Activated B cell treated with CpG ODN at 0.5 μM for 24 hours (primary cell): ENCODE measurements around the gene PCTP. TPM values are rescaled to one million over a fixed set of nuclear protein-coding genes. Genes with fewer than 3 reads are reported as not detected.

Source experiments
- ATAC-seq: fragments of 200-7000 bp; cut with Tn5 transposase; one replicate; pipeline ENCODE4 v1.10.0; 2021; ENCODE audit warnings: low read depth, mild to moderate bottlenecking, moderate library complexity
- CTCF ChIA-PET: fragments of 350-600 bp; sonication (Branson Sonifier 250); formaldehyde crosslinking; loops from one replicate; lab custom pipeline; 2021; ENCODE audit warnings: antibody characterized with exemption; lab: Charles Lee
- POLR2A ChIA-PET: fragments of 350-600 bp; sonication (Branson Sonifier 250); formaldehyde crosslinking; loops from one replicate; lab custom pipeline; 2021; ENCODE audit warnings: antibody characterized with exemption; lab: Charles Lee
- DNase-seq: peaks from one replicate; pipeline ENCODE4 v3.0.0; 2022
- H3K27ac Mint-ChIP-seq: one replicate; pipeline ENCODE4 v1.8.0; 2020; ENCODE audit warnings: mixed read lengths
- H3K27me3 Mint-ChIP-seq: one replicate; pipeline ENCODE4 v1.8.0; 2021; ENCODE audit warnings: mixed read lengths
- H3K36me3 Mint-ChIP-seq: one replicate; pipeline ENCODE4 v1.8.0; 2021; ENCODE audit warnings: low read depth, mixed read lengths
- H3K4me1 Mint-ChIP-seq: one replicate; pipeline ENCODE4 v1.8.0; 2021; ENCODE audit warnings: mixed read lengths
- H3K4me3 Mint-ChIP-seq: one replicate; pipeline ENCODE4 v1.8.0; 2020; ENCODE audit warnings: mild to moderate bottlenecking, mixed read lengths
- H3K9me3 Mint-ChIP-seq: one replicate; pipeline ENCODE4 v1.8.0; 2020; ENCODE audit warnings: mixed read lengths
- intact Hi-C: fragments of 100-400 bp; cut with micrococcal nuclease; formaldehyde crosslinking; loops from one replicate; pipeline ENCODE4 v1.15.1; 2024
- total RNA-seq: library from RNA; stranded (reverse); gene quantifications from 2 replicates; pipeline ENCODE4 v1.2.3, GENCODE V29; 2022
- TF ChIP-seq, protein P1 (sequence below): fragments of 200-600 bp; IDR thresholded peaks from one replicate; pipeline ENCODE4 v1.8.0; 2022; ENCODE audit warnings: antibody characterized with exemption, mild to moderate bottlenecking

Gene PCTP
- total RNA-seq, 1 donor from 2014 or later: 9.0 TPM

DNA sequence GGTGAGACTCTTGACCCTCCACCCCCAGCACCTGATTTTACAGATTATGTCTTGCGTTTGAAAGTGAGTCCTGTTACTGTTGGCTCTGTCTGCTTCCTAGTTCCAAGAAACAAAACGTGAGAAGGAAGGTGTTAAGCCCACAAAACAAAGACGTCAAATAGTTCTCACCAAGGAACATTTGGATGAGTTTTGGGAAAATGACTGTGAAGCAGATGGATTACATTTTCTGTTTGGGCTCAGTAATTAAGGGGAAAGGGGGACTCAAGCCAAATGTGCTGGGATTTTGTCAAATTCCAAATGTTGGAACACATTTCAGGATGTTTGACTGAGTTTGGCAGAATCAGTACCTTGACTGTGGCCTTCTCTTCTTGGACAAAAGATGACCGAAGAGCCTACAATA lies 71.2 kb downstream of the PCTP start:
- no peak for ATAC-seq
- POLR2A ChIA-PET: no interaction called here
- Mint-ChIP-seq H3K36me3 (no peaks in the 10 kb centered on the region), H3K4me3 (no peak overlapping the region), H3K4me1 (peaks cover 8% of the 10 kb centered on the region), H3K27ac (no peak overlapping the region), H3K27me3 (peaks cover 4% of the 10 kb centered on the region), H3K9me3 (peaks cover 4% of the 10 kb centered on the region)
- intact Hi-C loops: loop anchor here (10.0 kb wide), 1 partner anchor 63 kb away; no protein-coding TSS in a partner anchor
- no peak for DNase-seq
- CTCF ChIA-PET: no interaction called here
- TF ChIP-seq, protein P1, sequence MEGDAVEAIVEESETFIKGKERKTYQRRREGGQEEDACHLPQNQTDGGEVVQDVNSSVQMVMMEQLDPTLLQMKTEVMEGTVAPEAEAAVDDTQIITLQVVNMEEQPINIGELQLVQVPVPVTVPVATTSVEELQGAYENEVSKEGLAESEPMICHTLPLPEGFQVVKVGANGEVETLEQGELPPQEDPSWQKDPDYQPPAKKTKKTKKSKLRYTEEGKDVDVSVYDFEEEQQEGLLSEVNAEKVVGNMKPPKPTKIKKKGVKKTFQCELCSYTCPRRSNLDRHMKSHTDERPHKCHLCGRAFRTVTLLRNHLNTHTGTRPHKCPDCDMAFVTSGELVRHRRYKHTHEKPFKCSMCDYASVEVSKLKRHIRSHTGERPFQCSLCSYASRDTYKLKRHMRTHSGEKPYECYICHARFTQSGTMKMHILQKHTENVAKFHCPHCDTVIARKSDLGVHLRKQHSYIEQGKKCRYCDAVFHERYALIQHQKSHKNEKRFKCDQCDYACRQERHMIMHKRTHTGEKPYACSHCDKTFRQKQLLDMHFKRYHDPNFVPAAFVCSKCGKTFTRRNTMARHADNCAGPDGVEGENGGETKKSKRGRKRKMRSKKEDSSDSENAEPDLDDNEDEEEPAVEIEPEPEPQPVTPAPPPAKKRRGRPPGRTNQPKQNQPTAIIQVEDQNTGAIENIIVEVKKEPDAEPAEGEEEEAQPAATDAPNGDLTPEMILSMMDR: no peak

DNA sequence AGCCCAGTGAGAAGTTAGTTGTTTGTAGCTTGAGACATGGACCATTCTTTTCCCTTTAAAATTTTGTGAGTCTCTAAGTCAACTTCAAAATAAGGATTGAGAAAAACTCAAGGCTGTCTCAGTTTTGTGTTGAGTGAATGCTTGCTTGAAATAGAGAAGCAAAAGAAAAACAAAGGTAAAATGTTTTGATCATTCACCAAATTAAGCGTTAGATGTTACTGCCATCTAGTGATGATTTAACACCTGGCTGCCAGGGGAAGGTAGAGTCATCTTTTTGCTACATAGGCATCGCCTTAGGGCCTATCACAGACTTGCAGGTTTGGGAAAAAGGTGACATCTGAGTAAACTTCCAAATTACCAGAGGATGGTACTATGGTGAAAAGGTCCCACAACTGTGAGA lies 74.4 kb downstream of the PCTP start:
- DNase-seq (no peak), ATAC-seq (no peak)
- TF ChIP-seq, protein P1: no peak
- ChIA-PET CTCF (no interaction called here), POLR2A (no interaction called here)
- intact Hi-C loops: loop anchor here (1.0 to 10.0 kb wide), 2 partner anchors 60 to 299 kb away; no protein-coding TSS in a partner anchor
- Mint-ChIP-seq H3K27ac (no peak overlapping the region), H3K36me3 (no peaks in the 10 kb centered on the region), H3K9me3 (peaks cover 4% of the 10 kb centered on the region), H3K4me1 (no peaks in the 10 kb centered on the region), H3K4me3 (no peak overlapping the region), H3K27me3 (peaks cover 3% of the 10 kb centered on the region)

Other genes starting within 250 kb of the PCTP start
- not detected in 2 replicates for gene SMIM36, start 239.6 kb upstream of the PCTP start, total RNA-seq
- gene TMEM100, start 28.2 kb upstream of the PCTP start, total RNA-seq: not detected in 2 replicates